Neutrophil (primary cell): ENCODE results near the gene DLK1.

Source experiments
- H3K27ac ChIP-seq: fragments of 200-600 bp; sonication (generic); 2 replicates; pipeline ENCODE4 v1.5.1; 2016; ENCODE audit warnings: mild to moderate bottlenecking, moderate library complexity
- H3K27me3 ChIP-seq: fragments of 200-600 bp; sonication (generic); 2 replicates; pipeline ENCODE4 v1.6.0; 2016; ENCODE audit warnings: mild to moderate bottlenecking
- H3K36me3 ChIP-seq: fragments of 200-600 bp; sonication (generic); 2 replicates; pipeline ENCODE4 v1.5.1; 2017
- H3K4me1 ChIP-seq, 2 experiments: fragments of 200-600 bp in 1 of 2; sonication (generic) in 1 of 2; 1 replicate in 1 of 2; 2 replicates in 1 of 2; pipeline versions ENCODE4 v1.5.1 to v1.6.1; 2013 to 2016; ENCODE audit warnings: low read depth in 1 of 2, low read length in 1 of 2, mild to moderate bottlenecking in 1 of 2, moderate library complexity in 1 of 2; ENCODE audit not compliant: control insufficient read depth in 1 of 2, insufficient read depth in 1 of 2
- H3K4me3 ChIP-seq, 2 experiments: fragments of 200-600 bp in 1 of 2; sonication (generic) in 1 of 2; 1 replicate in 1 of 2; 2 replicates in 1 of 2; pipeline ENCODE4 v1.5.1; 2013 to 2016; ENCODE audit warnings: low read depth in 1 of 2, low read length in 1 of 2, mild to moderate bottlenecking in 1 of 2, moderate library complexity in 1 of 2
- H3K9me3 ChIP-seq: fragments of 200-600 bp; sonication (generic); 2 replicates; pipeline ENCODE4 v1.5.1; 2016
- CTCF ChIP-seq: fragments of 200-600 bp; sonication (generic); IDR thresholded peaks from 2 replicates; pipeline ENCODE4 v1.5.1; 2016; ENCODE audit warnings: antibody characterized with exemption

Gene DLK1

DNA sequence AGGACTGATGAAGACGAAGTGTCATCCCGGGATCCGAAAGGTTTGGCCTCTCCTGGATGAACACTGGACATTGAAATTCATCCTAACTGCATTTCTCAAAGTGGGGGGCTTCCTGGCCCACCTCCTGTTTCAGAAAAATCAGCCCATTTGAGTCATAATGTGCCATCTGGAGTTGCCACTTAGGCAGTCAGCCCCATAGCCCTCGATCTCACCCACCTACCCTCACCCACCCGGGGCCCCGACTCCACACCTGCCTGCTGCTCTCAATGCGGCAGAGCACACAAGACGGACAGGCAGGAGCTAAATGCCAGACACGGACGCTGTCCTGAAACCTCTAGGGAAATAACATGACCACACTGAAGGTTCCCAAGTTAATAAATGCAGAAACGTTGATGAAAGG lies 12.6 kb downstream of the DLK1 start:
- Histone ChIP-seq H3K27ac (no peak overlapping the region), H3K27me3 (no peaks in the 10 kb centered on the region)
- TF ChIP-seq CTCF, result no peak

DNA sequence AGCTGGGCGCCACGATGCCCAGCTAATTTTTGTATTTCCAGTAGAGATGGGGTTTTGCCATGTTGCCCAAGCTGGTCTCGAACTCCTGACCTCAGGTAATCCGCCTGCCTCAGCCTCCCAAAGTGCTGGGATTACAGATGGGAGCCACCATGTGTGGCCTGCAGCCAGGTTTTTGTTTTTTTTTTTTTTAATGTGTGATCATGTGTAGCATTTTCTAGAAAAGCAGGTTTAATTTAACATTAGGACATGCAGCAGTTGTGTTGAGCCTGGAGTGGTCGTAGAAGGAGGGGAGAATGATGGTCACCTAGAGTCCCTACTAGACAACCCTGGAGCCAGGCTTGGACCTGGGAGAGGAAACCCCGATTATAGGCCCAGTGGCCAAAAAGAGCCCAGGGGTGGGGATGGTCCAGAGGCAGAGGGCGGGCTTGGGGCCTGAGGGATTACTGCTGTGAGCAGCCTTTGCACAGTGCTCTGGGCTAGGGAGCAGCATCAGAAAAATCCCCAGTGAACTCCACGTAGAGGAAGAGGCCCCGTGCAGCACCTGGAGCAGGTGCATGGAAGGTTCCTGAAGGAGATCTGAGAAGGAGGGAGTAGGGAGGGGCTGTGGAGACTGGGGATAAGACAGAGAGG lies 13.6 kb downstream of the DLK1 start:
- no peaks in the 10 kb centered on the region for H3K27me3 ChIP-seq
- no peaks in the 10 kb centered on the region for H3K9me3 ChIP-seq
- no peak for TF ChIP-seq CTCF
- H3K36me3 ChIP-seq, result no peaks in the 10 kb centered on the region
- no peaks in the 10 kb centered on the region for H3K4me1 ChIP-seq
- H3K27ac ChIP-seq, result no peak overlapping the region
- no peak overlapping the region for H3K4me3 ChIP-seq

More for the DNA sequence above, 12.6 kb downstream of the DLK1 start:
- Histone ChIP-seq H3K4me3 (no peak overlapping the region), H3K4me1 (no peaks in the 10 kb centered on the region), H3K36me3 (no peaks in the 10 kb centered on the region), H3K9me3 (no peaks in the 10 kb centered on the region)

DNA sequence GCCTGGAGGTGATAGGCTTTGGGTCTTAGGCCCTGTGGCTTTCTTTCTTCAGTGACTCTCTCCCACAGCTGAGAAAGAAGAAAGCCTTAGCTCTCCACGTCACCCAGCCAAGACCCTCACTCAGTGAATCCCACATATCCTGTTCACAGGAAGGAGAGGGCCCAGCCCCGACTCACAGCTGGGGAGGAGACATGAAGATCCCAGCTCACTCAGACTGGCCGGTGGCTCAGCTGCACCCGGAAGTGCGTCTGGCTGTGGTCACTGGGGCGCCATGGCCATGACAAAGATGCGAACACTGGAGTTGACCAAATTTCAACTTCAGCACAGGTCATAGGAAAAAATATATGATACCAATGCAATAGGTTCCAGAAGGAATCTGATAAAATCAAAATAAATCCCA lies 14.2 kb downstream of the DLK1 start:
- Histone ChIP-seq H3K4me1 (no peaks in the 10 kb centered on the region), H3K4me3 (no peak overlapping the region), H3K9me3 (no peaks in the 10 kb centered on the region), H3K27ac (no peak overlapping the region), H3K27me3 (no peaks in the 10 kb centered on the region), H3K36me3 (no peaks in the 10 kb centered on the region)
- TF ChIP-seq CTCF, result no peak

- Histone ChIP-seq H3K36me3 (no peaks in the 10 kb centered on the region), H3K27me3 (no peaks in the 10 kb centered on the region), H3K4me3 (no peak overlapping the region), H3K4me1 (no peaks in the 10 kb centered on the region), H3K9me3 (no peaks in the 10 kb centered on the region), H3K27ac (no peak overlapping the region)
- TF ChIP-seq CTCF, result no peak
Observed at GRCh38 chr14:100741966-100742365, 15.3 kb downstream of the DLK1 start.

DNA sequence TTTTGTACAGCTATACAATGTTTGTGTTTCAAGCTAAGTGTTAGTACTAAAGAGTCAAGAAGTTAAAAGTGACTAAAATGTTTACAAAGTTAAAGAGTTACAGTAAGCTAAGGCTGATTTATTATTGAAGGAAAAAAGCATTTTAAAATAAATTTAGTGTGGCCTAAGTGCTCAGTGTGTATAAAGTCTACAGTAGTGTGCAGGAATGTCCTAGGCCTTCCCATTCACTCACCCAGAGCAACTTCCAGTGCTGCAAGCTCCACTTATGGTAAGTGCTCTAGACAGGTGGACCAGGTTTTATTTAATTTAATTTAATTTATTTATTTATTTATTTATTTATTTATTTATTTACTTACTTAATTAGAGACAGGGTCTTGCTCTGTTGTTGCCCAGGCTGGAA lies 19.6 kb downstream of the DLK1 start:
- no peak for TF ChIP-seq CTCF
- Histone ChIP-seq H3K9me3 (no peaks in the 10 kb centered on the region), H3K27ac (no peak overlapping the region), H3K36me3 (no peaks in the 10 kb centered on the region), H3K4me1 (peaks cover 4 to 10% of the 10 kb centered on the region in 2 experiments), H3K27me3 (no peaks in the 10 kb centered on the region), H3K4me3 (no peak overlapping the region)
